GM23338 (cell line): ENCODE data around the gene LCLAT1. TPM values are rescaled to one million over a fixed set of nuclear protein-coding genes. Genes with fewer than 3 reads are reported as not detected.

ENCODE experiments used
- ATAC-seq: fragments of 200-7000 bp; cut with Tn5 transposase; 3 replicates; pipeline ENCODE4 v1.9.1; 2020
- DNase-seq: peaks from one replicate; pipeline ENCODE4 v3.0.0-alpha.2; 2015; ENCODE audit warnings: low spot score
- H2AFZ ChIP-seq: fragments of 200-600 bp; sonication (generic); 2 replicates; pipeline ENCODE4 v1.8.0; 2016; ENCODE audit warnings: antibody characterized with exemption, mild to moderate bottlenecking, moderate library complexity
- H3F3A ChIP-seq: fragments of 200-600 bp; sonication (generic); replicated peaks from 2 replicates; pipeline ENCODE4 v1.8.0; 2017; ENCODE audit warnings: antibody characterized with exemption, mixed run types, low read depth
- H3K27ac ChIP-seq: fragments of 200-600 bp; sonication (generic); 2 replicates; pipeline ENCODE4 v1.6.1; 2016; ENCODE audit warnings: low read depth
- H3K27me3 ChIP-seq: fragments of 200-600 bp; sonication (generic); 2 replicates; pipeline ENCODE4 v1.8.0; 2016; ENCODE audit warnings: mild to moderate bottlenecking, mixed run types, moderate library complexity; ENCODE audit not compliant: insufficient read depth
- H3K36me3 ChIP-seq: fragments of 200-600 bp; sonication (generic); 2 replicates; pipeline ENCODE4 v1.8.0; 2016; ENCODE audit warnings: mild to moderate bottlenecking; ENCODE audit not compliant: insufficient read depth
- H3K4me1 ChIP-seq: fragments of 200-600 bp; sonication (generic); 2 replicates; pipeline ENCODE4 v1.8.0; 2016; ENCODE audit warnings: mild to moderate bottlenecking, moderate library complexity; ENCODE audit not compliant: insufficient read depth
- H3K4me2 ChIP-seq: fragments of 200-600 bp; sonication (generic); 2 replicates; pipeline ENCODE4 v1.7.1; 2017; ENCODE audit warnings: mixed run types
- H3K4me3 ChIP-seq: fragments of 200-600 bp; sonication (generic); 2 replicates; pipeline ENCODE4 v1.6.1; 2016; ENCODE audit warnings: mixed run types
- H3K79me2 ChIP-seq: fragments of 200-600 bp; sonication (generic); replicated peaks from 2 replicates; pipeline ENCODE4 v1.8.0; 2017; ENCODE audit warnings: mild to moderate bottlenecking; ENCODE audit not compliant: insufficient read depth
- H3K9me2 ChIP-seq: fragments of 200-600 bp; sonication (generic); 2 replicates; pipeline ENCODE4 v1.8.0; 2017; ENCODE audit not compliant: insufficient read depth
- H4K20me1 ChIP-seq: fragments of 200-600 bp; sonication (generic); replicated peaks from 2 replicates; pipeline ENCODE4 v1.8.0; 2017; ENCODE audit warnings: mild to moderate bottlenecking; ENCODE audit not compliant: insufficient read depth
- H3K27ac Mint-ChIP-seq: 2 replicates; pipeline ENCODE4 v1.8.0; 2020; ENCODE audit warnings: inconsistent platforms, mild to moderate bottlenecking, moderate library complexity, mixed read lengths
- H3K27me3 Mint-ChIP-seq: 3 replicates; pipeline ENCODE4 v1.8.0; 2022; ENCODE audit warnings: low read depth, mild to moderate bottlenecking, moderate library complexity, mixed read lengths, inconsistent platforms; ENCODE audit not compliant: insufficient read depth, poor library complexity
- H3K36me3 Mint-ChIP-seq: 3 replicates; pipeline ENCODE4 v1.8.0; 2021; ENCODE audit warnings: low read depth, mild to moderate bottlenecking, inconsistent platforms, moderate library complexity, mixed read lengths
- H3K4me1 Mint-ChIP-seq: 3 replicates; pipeline ENCODE4 v1.8.0; 2020; ENCODE audit warnings: mild to moderate bottlenecking, inconsistent platforms, mixed read lengths
- H3K4me3 Mint-ChIP-seq: 3 replicates; pipeline ENCODE4 v1.8.0; 2021; ENCODE audit warnings: moderate library complexity, mild to moderate bottlenecking, inconsistent platforms, mixed read lengths
- H3K9me3 Mint-ChIP-seq: 3 replicates; pipeline ENCODE4 v1.8.0; 2020; ENCODE audit warnings: moderate library complexity, mild to moderate bottlenecking, inconsistent platforms, mixed read lengths
- CREB1 ChIP-seq: fragments of 250-450 bp; sonication (Bioruptor Pico); IDR thresholded peaks from 2 replicates; pipeline ENCODE4 v1.5.0; 2020; ENCODE audit warnings: low read depth, mild to moderate bottlenecking, moderate library complexity
- CTCF ChIP-seq, 2 experiments: fragments of 200-600 bp in 1 of 2; sonication (generic) in 1 of 2; conservative IDR thresholded peaks; 2 replicates each; pipeline versions ENCODE4 v1.5.1 to v1.6.1; 2016 to 2017; ENCODE audit warnings: antibody characterized with exemption in 2 of 2, low read depth in 2 of 2, mild to moderate bottlenecking in 2 of 2, moderate library complexity in 1 of 2
- ETS1 ChIP-seq: IDR thresholded peaks from 2 replicates; pipeline ENCODE4 v1.6.1; 2016; ENCODE audit warnings: antibody characterized with exemption
- EZH2 ChIP-seq: fragments of 200-600 bp; sonication (generic); IDR thresholded peaks from one replicate; pipeline ENCODE4 v1.8.0; 2017; ENCODE audit warnings: antibody characterized with exemption, mild to moderate bottlenecking, low read depth; ENCODE audit not compliant: unreplicated experiment
- EZH2phosphoT487 ChIP-seq: fragments of 200-600 bp; sonication (generic); IDR thresholded peaks from one replicate; pipeline ENCODE4 v1.8.1; 2018; ENCODE audit warnings: antibody characterized with exemption; ENCODE audit not compliant: unreplicated experiment
- JUNB ChIP-seq: IDR thresholded peaks from one replicate; pipeline ENCODE4 v1.6.1; 2016; ENCODE audit warnings: antibody characterized with exemption; ENCODE audit not compliant: unreplicated experiment
- NANOG ChIP-seq: IDR thresholded peaks from 2 replicates; pipeline ENCODE4 v1.6.1; 2016; ENCODE audit warnings: antibody characterized with exemption, borderline replicate concordance
- POLR2AphosphoS5 ChIP-seq: IDR thresholded peaks from 2 replicates; pipeline ENCODE4 v1.6.1; 2016; ENCODE audit warnings: antibody characterized with exemption, low read depth
- REST ChIP-seq: IDR thresholded peaks from one replicate; pipeline ENCODE4 v1.6.1; 2018; ENCODE audit warnings: antibody characterized with exemption; ENCODE audit not compliant: unreplicated experiment
- STAT1 ChIP-seq: IDR thresholded peaks from one replicate; pipeline ENCODE4 v1.6.1; 2016; ENCODE audit warnings: antibody characterized with exemption; ENCODE audit not compliant: unreplicated experiment
- ZNF114 ChIP-seq: fragments of 250-450 bp; sonication (Bioruptor Pico); IDR thresholded peaks from 2 replicates; pipeline ENCODE4 v1.5.0; 2020; ENCODE audit warnings: mild to moderate bottlenecking, moderate library complexity
- ZNF331 ChIP-seq: fragments of 250-450 bp; sonication (Bioruptor Pico); IDR thresholded peaks from 2 replicates; pipeline ENCODE4 v1.5.0; 2020; ENCODE audit warnings: low read depth, mild to moderate bottlenecking, moderate library complexity
- ZNF462 ChIP-seq: fragments of 250-450 bp; sonication (Bioruptor Pico); IDR thresholded peaks from 2 replicates; pipeline ENCODE4 v1.5.0; 2020; ENCODE audit warnings: mild to moderate bottlenecking, moderate library complexity
- polyA plus RNA-seq: library from polyadenylated mRNA; unstranded; fragments of >200 nt; fragmentation: Nextera tagmentation; extraction: Ambion mirVana; gene quantifications from 2 replicates; pipeline ENCODE4 v1.2.1, GENCODE V29; 2016
- total RNA-seq: library from RNA; depleted of rRNA; stranded (reverse); fragments of >200 nt; shearing (Covaris generic); gene quantifications from 2 replicates; pipeline ENCODE4 v1.2.3, GENCODE V29; 2014

LCLAT1 gene
- total and polyA plus RNA-seq, 2 experiments from 2014 or later, result 11.5 to 30.1 TPM

GRCh38 chr2:30424231-30424630 is 22.8 kb upstream of the LCLAT1 start:
- H3K27ac Mint-ChIP-seq, result no peak overlapping the region
- no peak for DNase-seq
- H3K9me2 ChIP-seq, result no peaks in the 10 kb centered on the region
- no peak overlapping the region for H3K4me3 ChIP-seq
- no peaks in the 10 kb centered on the region for H3K36me3 ChIP-seq
- H3K27me3 Mint-ChIP-seq, result no peaks in the 10 kb centered on the region
- no peak for ATAC-seq
- peaks cover 20% of the 10 kb centered on the region for H3K4me1 Mint-ChIP-seq
- no peaks in the 10 kb centered on the region for H3F3A ChIP-seq
- TF ChIP-seq ZNF331 (CRISPR knock-in tag) (no peak), NANOG (no peak), CREB1 (no peak), ZNF114 (CRISPR knock-in tag) (no peak), POLR2AphosphoS5 (no peak), ZNF462 (CRISPR knock-in tag) (no peak), ETS1 (no peak), JUNB (no peak), EZH2 (no peak), REST (no peak), EZH2phosphoT487 (no peak), STAT1 (no peak), CTCF (conservative IDR thresholded peaks at IDR 0.05; ENCODE audit: low read depth in 2 of 2) (no peak)
- no peaks in the 10 kb centered on the region for H3K79me2 ChIP-seq
- no peaks in the 10 kb centered on the region for H3K9me3 Mint-ChIP-seq
- peaks cover 15% of the 10 kb centered on the region for H3K4me1 ChIP-seq
- no peak overlapping the region for H2AFZ ChIP-seq
- H3K4me2 ChIP-seq, result no peak overlapping the region
- no peak overlapping the region for H3K27ac ChIP-seq
- H3K27me3 ChIP-seq, result no peaks in the 10 kb centered on the region
- no peak overlapping the region for H3K4me3 Mint-ChIP-seq
- no peaks in the 10 kb centered on the region for H3K36me3 Mint-ChIP-seq
- no peaks in the 10 kb centered on the region for H4K20me1 ChIP-seq
